Stomach (tissue), 9 donors: ENCODE results near the gene RAE1. TPM values are rescaled to one million over a fixed set of nuclear protein-coding genes. Genes with fewer than 3 reads are reported as not detected.
A peak's percentile ranks its signal among the peaks of the same experiment; 100 is the strongest.

Experiments used
- DNase-seq, 2 donors: peaks; one replicate each; pipeline versions ENCODE4 v3.0.0 to v3.0.0-alpha.2; 2013 to 2019
- H3K27ac ChIP-seq, 5 donors: fragments of 200-600 bp in 4 of 5; sonication (generic) in 4 of 5; one replicate each; pipeline ENCODE4 v1.5.1; 2013 to 2019; ENCODE audit warnings: mild to moderate bottlenecking in 1 of 5, moderate library complexity in 1 of 5
- H3K27me3 ChIP-seq, 3 donors: fragments of 200-600 bp; sonication (generic); one replicate each; pipeline ENCODE4 v1.5.1; 2017 to 2019; ENCODE audit warnings: mixed run types in 1 of 3
- H3K36me3 ChIP-seq, 4 donors: fragments of 200-600 bp; sonication (generic); 1 replicate in 3 of 4; 2 replicates in 1 of 4; pipeline ENCODE4 v1.5.1; 2016 to 2019
- H3K4me1 ChIP-seq, 4 donors: fragments of 200-600 bp; sonication (generic); one replicate each; pipeline ENCODE4 v1.5.1; 2016 to 2019
- H3K4me3 ChIP-seq, 4 donors: fragments of 200-600 bp; sonication (generic) in 3 of 4; one replicate each; pipeline ENCODE4 v1.5.1; 2016 to 2019; ENCODE audit warnings: mild to moderate bottlenecking in 1 of 4
- H3K9me3 ChIP-seq, 4 donors: fragments of 200-600 bp; sonication (generic); one replicate each; pipeline ENCODE4 v1.5.1; 2016 to 2019
- EP300 ChIP-seq: sonication (generic); formaldehyde crosslinking; IDR thresholded peaks from one replicate; pipeline ENCODE4 v1.6.1; 2017; ENCODE audit warnings: antibody characterized with exemption
- POLR2A ChIP-seq, 4 donors: fragments of 450-650 bp; IDR thresholded peaks; one replicate each; pipeline ENCODE4 v1.6.1; 2016; ENCODE audit warnings: antibody characterized with exemption in 4 of 4, control low read depth in 2 of 4, mild to moderate bottlenecking in 1 of 4, moderate library complexity in 1 of 4
- POLR2AphosphoS5 ChIP-seq, 3 donors: sonication (generic); formaldehyde crosslinking; IDR thresholded peaks; one replicate each; pipeline ENCODE4 v1.6.1; 2016; ENCODE audit warnings: antibody characterized with exemption in 3 of 3
- WGBS, 5 donors: extraction: QIAGEN DNeasy Blood & Tissue Kit in 3 of 5; methylation state at CpG; one replicate each; pipeline versions ENCODE4 v1.1.5 to v1.1.7; 2013 to 2018; 5-methylcytosine and 5-hydroxymethylcytosine counted together
- intact Hi-C: fragments of 100-400 bp; cut with DNase I; formaldehyde crosslinking; loops from one replicate; pipeline ENCODE4 v1.15.1; 2023; ENCODE audit warnings: low total_unique reads
- polyA plus RNA-seq, 3 donors: library from polyadenylated mRNA; stranded (reverse); fragments of 200-250 nt; gene quantifications; one replicate each; pipeline ENCODE4 v1.2.3, GENCODE V29; 2013
- total RNA-seq, 5 donors: library from RNA; depleted of rRNA; stranded (reverse); fragments of >200 nt; gene quantifications; one replicate each; pipeline versions ENCODE4 v1.1.0 to v1.2.3, GENCODE V29; 2014 to 2016
- TF ChIP-seq, protein P1 (sequence below), 7 experiments: fragments of 450-650 bp in 4 of 7; fragments of 200-600 bp in 3 of 7; sonication (generic) in 3 of 7; IDR thresholded peaks; one replicate each; pipeline ENCODE4 v1.5.1; 2016 to 2019; ENCODE audit warnings: antibody characterized with exemption in 7 of 7, control low read depth in 2 of 7, mild to moderate bottlenecking in 1 of 7
- donor health status: healthy with polysubstance abuse.
- donor health status: Bipolar disorder and iron deficiency.
- donor health status: healthy.

RAE1 gene
- total and polyA plus RNA-seq, 8 donors: 6.4 to 65.6 (median 15.2) TPM

DNA sequence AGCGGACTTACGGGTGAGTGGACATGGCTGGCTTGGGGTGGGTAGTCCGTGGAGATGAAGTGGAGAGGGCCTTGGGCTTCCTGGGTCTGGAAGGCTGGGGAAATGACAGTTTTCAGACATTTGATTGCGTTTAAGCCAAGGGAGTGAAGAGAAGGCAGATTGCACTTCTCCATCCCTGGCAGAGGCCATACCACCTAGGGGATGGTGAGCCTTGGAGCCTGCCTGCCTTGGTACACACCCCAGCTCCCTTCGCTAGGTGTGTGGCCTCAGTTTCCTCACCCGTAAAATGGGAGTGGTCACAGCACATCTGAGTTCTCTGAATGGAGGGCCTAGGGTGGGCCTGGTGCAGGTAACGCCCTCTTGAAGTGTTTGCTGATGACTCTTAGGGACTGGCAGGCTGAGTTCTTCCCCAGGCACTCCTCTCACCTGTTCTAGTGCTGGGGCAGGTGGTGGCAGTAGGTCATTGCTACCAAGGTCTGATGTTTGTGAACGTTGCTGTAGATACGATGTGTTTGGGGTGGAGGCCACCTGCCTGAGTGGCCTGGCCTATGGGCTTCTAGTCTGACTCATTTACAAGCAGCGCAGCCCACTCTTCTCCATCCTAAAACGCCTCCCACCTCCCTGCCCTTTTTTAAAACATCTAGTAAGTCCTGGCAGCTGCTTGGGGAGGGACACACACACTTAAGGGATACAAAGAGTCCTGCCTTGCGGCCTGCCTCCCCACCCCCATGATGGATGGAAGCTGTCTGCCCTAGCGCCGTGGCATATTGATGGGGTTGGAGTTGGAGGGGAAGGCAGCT is 42.5 kb downstream of the RAE1 start:
- intact Hi-C loops: no loop called here
- H3K36me3 ChIP-seq: peaks cover 9 to 51% (median 29%) of the 10 kb centered on the region in 4 donors
- peak overlapping the region; percentile 70 to 94 (median 83) for H3K4me3 ChIP-seq
- WGBS, 5 donors: 72 to 78% (median 75%) methylated on average over 11 to 14 of the region's 14 CpGs
- H3K9me3 ChIP-seq: no peaks in the 10 kb centered on the region
- H3K27me3 ChIP-seq: no peaks in the 10 kb centered on the region
- peak overlapping the region in 4 of 5 donors; percentile 84 to 92 (median 88) for H3K27ac ChIP-seq
- peak in 1 of 2 donors; percentile 55 for DNase-seq
- peaks cover 69 to 91% (median 87%) of the 10 kb centered on the region in 4 donors for H3K4me1 ChIP-seq
- no peak for TF ChIP-seq POLR2A (IDR thresholded peaks at IDR 0.05)
- TF ChIP-seq POLR2AphosphoS5 (IDR thresholded peaks at IDR 0.05): no peak
- TF ChIP-seq, protein P1, sequence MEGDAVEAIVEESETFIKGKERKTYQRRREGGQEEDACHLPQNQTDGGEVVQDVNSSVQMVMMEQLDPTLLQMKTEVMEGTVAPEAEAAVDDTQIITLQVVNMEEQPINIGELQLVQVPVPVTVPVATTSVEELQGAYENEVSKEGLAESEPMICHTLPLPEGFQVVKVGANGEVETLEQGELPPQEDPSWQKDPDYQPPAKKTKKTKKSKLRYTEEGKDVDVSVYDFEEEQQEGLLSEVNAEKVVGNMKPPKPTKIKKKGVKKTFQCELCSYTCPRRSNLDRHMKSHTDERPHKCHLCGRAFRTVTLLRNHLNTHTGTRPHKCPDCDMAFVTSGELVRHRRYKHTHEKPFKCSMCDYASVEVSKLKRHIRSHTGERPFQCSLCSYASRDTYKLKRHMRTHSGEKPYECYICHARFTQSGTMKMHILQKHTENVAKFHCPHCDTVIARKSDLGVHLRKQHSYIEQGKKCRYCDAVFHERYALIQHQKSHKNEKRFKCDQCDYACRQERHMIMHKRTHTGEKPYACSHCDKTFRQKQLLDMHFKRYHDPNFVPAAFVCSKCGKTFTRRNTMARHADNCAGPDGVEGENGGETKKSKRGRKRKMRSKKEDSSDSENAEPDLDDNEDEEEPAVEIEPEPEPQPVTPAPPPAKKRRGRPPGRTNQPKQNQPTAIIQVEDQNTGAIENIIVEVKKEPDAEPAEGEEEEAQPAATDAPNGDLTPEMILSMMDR (IDR thresholded peaks at IDR 0.05): no peak
- TF ChIP-seq EP300: no peak

DNA sequence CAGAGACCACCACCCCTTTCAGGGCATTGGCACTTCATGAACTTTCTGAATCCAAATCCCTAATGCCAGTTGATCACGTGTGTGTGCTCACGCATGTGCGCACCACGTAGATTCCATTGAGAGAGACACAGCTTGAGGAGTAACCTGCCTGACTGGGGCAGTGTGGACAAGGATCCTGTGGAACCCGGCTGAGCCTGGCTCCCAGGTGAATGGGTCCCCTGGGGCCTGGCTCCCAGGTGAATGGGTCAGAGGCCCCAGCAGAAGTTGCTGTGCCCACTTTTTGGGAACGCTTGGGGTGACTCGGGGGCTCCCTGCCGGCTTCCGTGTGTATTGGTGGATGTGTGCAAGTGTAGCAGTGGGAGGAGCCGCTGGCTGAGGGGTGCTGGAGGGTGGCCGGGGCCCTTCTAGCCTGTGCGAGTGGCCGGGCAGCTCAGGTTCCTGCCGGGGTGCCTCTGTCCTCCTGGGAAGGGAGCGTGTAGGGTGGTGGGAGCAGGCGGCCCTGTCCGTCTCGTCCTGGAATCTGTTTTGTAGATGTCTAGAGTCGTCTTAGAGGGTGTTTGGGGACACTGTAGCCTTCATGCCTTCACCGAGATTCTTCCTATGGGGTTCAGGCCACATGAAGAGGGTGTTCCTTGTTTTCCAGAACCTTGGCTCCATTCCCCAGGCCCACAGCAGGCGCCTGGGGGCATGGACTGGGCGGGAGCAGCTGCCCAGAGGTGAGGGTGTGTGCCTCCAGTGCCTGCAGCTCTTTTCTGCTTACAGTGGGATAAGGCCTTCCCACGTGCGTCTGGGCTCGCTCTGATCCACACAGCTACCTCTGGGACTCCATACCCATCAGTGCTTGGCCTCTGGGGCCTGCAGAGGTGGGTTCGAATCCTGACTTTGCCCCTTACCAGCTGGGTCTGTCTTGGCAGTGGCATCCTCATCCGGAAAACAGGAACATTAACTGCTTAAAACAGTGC is 43.3 kb downstream of the RAE1 start:
- Histone ChIP-seq H3K4me3 (peak overlapping the region in 2 of 4 donors; percentile 13 to 94), H3K4me1 (peaks cover 73 to 92% (median 88%) of the 10 kb centered on the region in 4 donors), H3K27me3 (no peaks in the 10 kb centered on the region), H3K9me3 (no peaks in the 10 kb centered on the region), H3K36me3 (peaks cover 9 to 51% (median 29%) of the 10 kb centered on the region in 4 donors), H3K27ac (peak overlapping the region in 4 of 5 donors; percentile 84 to 92 (median 88))
- no peak for DNase-seq
- intact Hi-C loops: no loop called here
- WGBS, 5 donors: 58 to 81% (median 71%) methylated on average over 18 to 27 of the region's 27 CpGs
- TF ChIP-seq, protein P1 (IDR thresholded peaks at IDR 0.05): no peak
- TF ChIP-seq POLR2AphosphoS5 (IDR thresholded peaks at IDR 0.05): no peak
- TF ChIP-seq POLR2A (IDR thresholded peaks at IDR 0.05): no peak
- TF ChIP-seq EP300: no peak

DNA sequence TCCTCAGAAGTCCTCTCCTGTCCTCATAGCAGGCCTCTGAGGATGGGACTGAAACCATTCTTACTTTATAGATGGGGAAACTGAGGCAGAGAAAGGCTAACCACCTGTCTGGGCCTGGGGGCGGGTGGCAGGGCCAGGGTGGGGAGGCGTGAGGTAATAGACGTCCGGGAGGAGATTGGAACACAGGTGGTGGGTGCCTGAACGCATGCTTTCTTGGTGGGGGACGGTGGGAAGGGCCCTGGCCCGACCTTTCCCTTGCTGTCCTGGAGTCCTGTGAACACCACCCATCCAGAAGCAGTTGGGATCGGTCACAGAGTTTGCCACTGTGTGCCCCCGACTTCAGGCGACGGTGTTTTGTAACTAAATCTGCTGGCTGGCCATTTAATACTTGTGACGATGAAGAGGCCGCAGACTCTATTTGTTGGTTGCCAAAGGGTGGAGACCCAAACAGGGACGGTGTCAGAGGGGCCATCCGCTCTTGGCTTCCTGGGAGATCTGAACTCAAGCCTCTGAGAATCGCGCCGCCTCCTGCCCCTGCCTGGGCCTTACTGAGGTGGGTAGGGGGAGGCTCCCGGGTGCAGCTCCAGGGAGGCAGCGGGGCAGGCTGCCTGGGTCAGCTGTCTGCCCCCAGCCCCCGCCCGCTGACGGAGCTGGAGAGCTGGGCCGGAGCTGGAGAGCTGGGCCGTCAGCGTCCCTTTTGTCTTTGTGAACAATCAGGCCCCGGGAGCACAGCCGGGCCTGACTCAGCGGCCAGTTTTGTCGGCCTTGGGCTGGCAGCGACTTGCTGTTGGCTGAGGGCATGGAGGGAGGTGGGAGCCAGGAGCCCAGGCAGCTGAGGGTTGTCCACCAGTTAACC is 44.3 kb downstream of the RAE1 start:
- TF ChIP-seq POLR2A (IDR thresholded peaks at IDR 0.05) (no peak), EP300 (no peak), POLR2AphosphoS5 (IDR thresholded peaks at IDR 0.05) (peak in 2 of 3 donors; percentile 29 to 48)
- TF ChIP-seq, protein P1 (IDR thresholded peaks at IDR 0.05): no peak
- 35 to 62% (median 51%) methylated on average over 28 to 31 of the region's 31 CpGs for WGBS, 5 donors
- intact Hi-C loops: no loop called here
- peak overlapping the region; percentile 3 to 22 (median 14) for H3K4me3 ChIP-seq
- peak; percentile 70 to 73 for DNase-seq
- H3K9me3 ChIP-seq: no peaks in the 10 kb centered on the region
- peaks cover 9 to 57% (median 33%) of the 10 kb centered on the region in 4 donors for H3K36me3 ChIP-seq
- H3K4me1 ChIP-seq: peaks cover 76 to 92% (median 88%) of the 10 kb centered on the region in 4 donors
- H3K27ac ChIP-seq: peak overlapping the region; percentile 17 to 92 (median 84)
- no peaks in the 10 kb centered on the region for H3K27me3 ChIP-seq
